RWPE1 (cell line): Measurements from ENCODE around the gene IRF2.

Source experiments
- CTCF ChIA-PET: fragments of 350-600 bp; sonication (Branson Sonifier 250); formaldehyde crosslinking; extraction: SDS; loops from one replicate; lab custom pipeline; 2021; lab: Yijun Ruan, JAX
- POLR2A ChIA-PET: fragments of 400-600 bp; formaldehyde crosslinking; extraction: SDS; loops from one replicate; lab custom pipeline; 2020; ENCODE audit warnings: antibody characterized with exemption; ENCODE audit not compliant: low non-redundant PET; lab: Yijun Ruan, JAX
- DNase-seq: peaks from one replicate; pipeline ENCODE4 v3.0.0; 2012; ENCODE audit warnings: low spot score
- H3K27ac ChIP-seq: fragments of 450-650 bp; 2 replicates; pipeline ENCODE4 v1.5.1; 2017
- CTCF ChIP-seq: fragments of 450-650 bp; conservative IDR thresholded peaks from 2 replicates; pipeline ENCODE4 v1.5.1; 2017; ENCODE audit warnings: low read depth, mild to moderate bottlenecking

The IRF2 gene

GRCh38 chr4:184474263-184475095 is at the start of gene IRF2:
Gene IRF2, minus strand, starts transcription at chr4:184474550. Its CDS starts 45,486 bp downstream, at chr4:184429064.
- TF ChIP-seq CTCF = no peak
- POLR2A ChIA-PET = interaction anchor here (0.6 kb wide), 2 partner anchors 10 to 65 kb away, joined by 3 to 4 read pairs; no protein-coding TSS in a partner anchor
- H3K27ac ChIP-seq = peak within 1 kb of the TSS; percentile 92
- CTCF ChIA-PET = no interaction called here
- DNase-seq = peak; percentile 98

DNA sequence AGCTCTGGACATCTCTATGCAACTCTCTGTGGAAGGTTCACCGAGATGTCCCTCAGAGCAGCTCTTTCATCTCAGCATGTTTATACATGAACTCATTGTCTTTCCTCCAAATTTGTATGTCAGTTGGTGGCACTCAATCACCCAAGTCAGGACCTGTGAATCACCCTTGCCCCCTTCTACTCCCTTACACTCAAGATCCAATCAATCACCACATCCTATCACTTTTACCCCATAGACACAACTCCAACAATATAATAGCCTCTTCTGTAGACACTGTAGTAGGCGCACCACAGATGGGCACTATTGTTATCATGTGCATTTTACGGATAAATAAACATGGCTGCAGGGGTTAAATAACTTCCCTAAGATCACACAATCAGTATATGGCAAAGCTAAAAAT is 41.3 kb upstream of the IRF2 start:
- no peak for DNase-seq
- ChIA-PET CTCF (interaction anchor here (2.2 kb wide), 1 partner anchor 251 kb away, joined by 5 read pairs; no protein-coding TSS in a partner anchor), POLR2A (no interaction called here)
- TF ChIP-seq CTCF = no peak
- H3K27ac ChIP-seq = no peak overlapping the region

DNA sequence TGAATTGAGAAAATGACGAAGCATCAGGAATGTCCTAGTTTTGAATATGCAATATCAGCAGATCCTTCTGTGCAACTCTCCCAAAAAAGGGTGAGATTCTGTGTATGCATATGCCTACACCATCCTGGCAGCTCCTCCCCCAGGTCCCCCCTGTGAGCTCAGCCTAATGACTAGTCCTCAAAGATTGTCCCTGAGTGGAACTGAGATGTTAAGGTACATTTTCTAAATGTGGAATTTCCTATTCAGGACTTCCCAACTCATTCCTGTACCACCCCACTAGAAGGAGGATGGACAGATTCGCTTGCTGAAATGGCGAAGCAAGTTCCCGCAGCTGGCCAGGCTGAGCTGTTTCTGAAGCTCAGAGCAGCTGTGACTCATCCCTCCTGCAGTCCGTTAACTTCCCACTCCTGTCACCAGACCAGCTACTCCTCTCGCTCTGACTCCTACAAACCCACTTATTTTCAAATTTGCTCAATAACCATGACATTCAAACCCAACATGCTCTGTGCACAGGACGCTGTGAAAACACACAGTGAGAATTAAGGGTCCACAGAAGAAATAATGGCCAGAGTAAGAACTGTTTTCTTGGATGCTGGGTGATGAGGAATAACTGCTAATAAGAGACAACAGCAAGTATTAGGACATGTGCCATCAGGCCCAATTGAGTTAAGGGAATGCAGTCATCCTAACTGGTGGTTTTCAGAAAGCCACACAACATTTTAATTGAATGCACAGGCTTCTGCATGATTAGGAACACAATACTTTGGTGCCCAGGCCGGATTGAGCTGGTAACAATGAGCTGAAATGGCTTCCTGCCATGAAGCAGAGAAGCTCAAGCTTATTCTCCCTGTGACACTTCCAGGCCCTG is 40.0 kb upstream of the IRF2 start:
- CTCF ChIA-PET = interaction anchor here (0.6 to 2.2 kb wide), 2 partner anchors 250 to 1842 kb away, joined by 5 to 6 read pairs; no protein-coding TSS in a partner anchor
- POLR2A ChIA-PET = no interaction called here
- DNase-seq = peak; percentile 64
- H3K27ac ChIP-seq = peak overlapping the region; percentile 69
- no peak for TF ChIP-seq CTCF

DNA sequence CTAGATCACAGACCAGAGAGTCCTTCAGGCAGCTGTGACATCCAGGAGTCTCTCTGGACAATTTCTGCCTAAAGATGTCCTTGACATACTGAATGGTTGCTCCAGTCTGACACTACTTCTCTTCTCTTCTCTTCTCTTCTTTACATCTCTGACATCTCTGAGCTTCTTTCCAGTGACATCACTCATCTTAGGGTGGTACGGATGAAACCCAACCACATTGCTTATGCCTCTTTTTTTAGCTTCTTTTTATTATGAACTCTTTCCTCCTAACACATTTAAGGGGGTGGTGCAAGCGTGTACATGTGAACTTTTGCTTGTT is 39.4 kb upstream of the IRF2 start:
- DNase-seq = no peak
- H3K27ac ChIP-seq = no peak overlapping the region
- ChIA-PET POLR2A (no interaction called here), CTCF (interaction anchor here (0.6 to 2.2 kb wide), 2 partner anchors 23 to 249 kb away, joined by 3 to 5 read pairs; no protein-coding TSS in a partner anchor)
- no peak for TF ChIP-seq CTCF

DNA sequence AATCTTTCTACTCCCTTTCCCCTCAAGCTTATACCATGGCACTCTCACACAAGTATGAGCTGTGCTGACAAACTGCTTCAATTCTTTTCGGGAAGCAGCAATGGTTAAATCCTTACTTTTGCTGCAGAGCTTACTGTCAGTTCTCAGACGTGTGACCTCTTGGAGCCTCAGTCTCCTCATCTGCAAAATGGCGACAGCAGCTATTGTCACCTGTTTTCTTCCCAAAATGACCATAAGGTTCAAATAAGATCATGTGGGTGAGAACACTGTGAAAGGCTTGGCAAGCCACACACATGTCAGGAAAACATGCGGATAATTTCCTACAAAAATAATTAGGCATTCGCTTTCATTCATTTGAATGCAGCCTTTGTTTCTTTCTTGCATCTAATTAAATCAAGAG is 36.8 kb upstream of the IRF2 start:
- ChIA-PET POLR2A (no interaction called here), CTCF (interaction anchor here (0.6 kb wide), 1 partner anchor 644 kb away, joined by 3 read pairs; no protein-coding TSS in a partner anchor)
- no peak for DNase-seq
- no peak for TF ChIP-seq CTCF
- no peak overlapping the region for H3K27ac ChIP-seq

- ChIA-PET CTCF (no interaction called here), POLR2A (no interaction called here)
- no peak overlapping the region for H3K27ac ChIP-seq
- DNase-seq = no peak
- TF ChIP-seq CTCF = no peak
Observed at GRCh38 chr4:184510401-184510800, 36.1 kb upstream of the IRF2 start.
